Kidney (tissue), 14 donors: ENCODE measurements around the gene TMEM72. TPM values are rescaled to one million over a fixed set of nuclear protein-coding genes. Genes with fewer than 3 reads are reported as not detected.

Experiments used
- DNase-seq, 5 donors: peaks; one replicate each; pipeline ENCODE4 v3.0.0-alpha.2; 2013 to 2020
- FAIRE-seq: peaks from 2 replicates; lab custom pipeline; 2012; peaks lifted over from hg19 to GRCh38; lab: Jason Lieb, UNC
- H3K27ac ChIP-seq, 2 donors: one replicate each; pipeline ENCODE4 v1.7.0; 2013; ENCODE audit warnings: low read depth in 2 of 2, low read length in 2 of 2, inconsistent platforms in 1 of 2
- H3K27me3 ChIP-seq: one replicate; pipeline ENCODE4 v1.7.1; 2013; ENCODE audit warnings: low read length, inconsistent platforms; ENCODE audit not compliant: control insufficient read depth, insufficient read depth
- H3K36me3 ChIP-seq, 3 donors: one replicate each; pipeline versions ENCODE4 v1.7.0 to v1.7.1; 2013; ENCODE audit warnings: low read length in 3 of 3, control low read depth in 1 of 3, inconsistent platforms in 1 of 3; ENCODE audit not compliant: insufficient read depth in 3 of 3, control insufficient read depth in 2 of 3
- H3K4me1 ChIP-seq, 3 donors: one replicate each; pipeline versions ENCODE4 v1.7.0 to v1.7.1; 2013; ENCODE audit warnings: low read length in 3 of 3, inconsistent platforms in 1 of 3, low read depth in 1 of 3; ENCODE audit not compliant: control insufficient read depth in 2 of 3, insufficient read depth in 2 of 3
- H3K4me3 ChIP-seq, 3 donors: one replicate each; pipeline versions ENCODE4 v1.7.0 to v1.8.1; 2013; ENCODE audit warnings: low read length in 3 of 3, control low read depth in 1 of 3, inconsistent platforms in 1 of 3
- H3K9ac ChIP-seq, 3 donors: one replicate each; pipeline versions ENCODE4 v1.7.0 to v1.7.1; 2013; ENCODE audit warnings: low read length in 3 of 3, control low read depth in 1 of 3, inconsistent platforms in 1 of 3
- H3K9me3 ChIP-seq, 3 donors: one replicate each; pipeline versions ENCODE4 v1.7.0 to v1.7.1; 2013; ENCODE audit warnings: low read length in 3 of 3, control low read depth in 1 of 3, inconsistent platforms in 1 of 3; ENCODE audit not compliant: control insufficient read depth in 2 of 3, insufficient read depth in 1 of 3
- intact Hi-C: fragments of 100-400 bp; cut with DNase I; formaldehyde crosslinking; loops from one replicate; pipeline ENCODE4 v1.11.1; 2022
- polyA plus RNA-seq: library from polyadenylated mRNA; stranded (reverse); fragments of 350-450 nt; fragmentation: Illumina TruSeq; extraction: RNeasy Lipid Tissue Mini Kit (QIAGEN cat#74804); gene quantifications from one replicate; pipeline ENCODE4 v1.2.3, GENCODE V29; 2014; ENCODE audit warnings: low read depth, low replicate concordance; ENCODE audit not compliant: insufficient read depth
- total RNA-seq: library from RNA; stranded (reverse); fragmentation: NEBNext Ultra II Directional; extraction: Animal tissue kit (Norgen Biotek cat#: 25700); gene quantifications from one replicate; pipeline ENCODE4 v1.2.1, GENCODE V29; 2021
- TF ChIP-seq, protein P1 (sequence below): IDR thresholded peaks from 3 replicates; pipeline ENCODE4 v1.5.1; 2012; ENCODE audit warnings: mild to moderate bottlenecking, moderate library complexity, borderline replicate concordance; ENCODE audit not compliant: insufficient read depth; ENCODE audit errors: extremely low read depth
- donor health status: control.
- donor health status: control.
- donor health status: control.
- donor health status: control.
- donor health status: control.
- donor health status: DM: yes; HTN: yes; CAD: no.
- donor health status: Normal renal cell carcinoma (clear cell type).

TMEM72 gene
- total and polyA plus RNA-seq, 2 donors from 2014 or later, result 19.3 to 127 TPM

DNA sequence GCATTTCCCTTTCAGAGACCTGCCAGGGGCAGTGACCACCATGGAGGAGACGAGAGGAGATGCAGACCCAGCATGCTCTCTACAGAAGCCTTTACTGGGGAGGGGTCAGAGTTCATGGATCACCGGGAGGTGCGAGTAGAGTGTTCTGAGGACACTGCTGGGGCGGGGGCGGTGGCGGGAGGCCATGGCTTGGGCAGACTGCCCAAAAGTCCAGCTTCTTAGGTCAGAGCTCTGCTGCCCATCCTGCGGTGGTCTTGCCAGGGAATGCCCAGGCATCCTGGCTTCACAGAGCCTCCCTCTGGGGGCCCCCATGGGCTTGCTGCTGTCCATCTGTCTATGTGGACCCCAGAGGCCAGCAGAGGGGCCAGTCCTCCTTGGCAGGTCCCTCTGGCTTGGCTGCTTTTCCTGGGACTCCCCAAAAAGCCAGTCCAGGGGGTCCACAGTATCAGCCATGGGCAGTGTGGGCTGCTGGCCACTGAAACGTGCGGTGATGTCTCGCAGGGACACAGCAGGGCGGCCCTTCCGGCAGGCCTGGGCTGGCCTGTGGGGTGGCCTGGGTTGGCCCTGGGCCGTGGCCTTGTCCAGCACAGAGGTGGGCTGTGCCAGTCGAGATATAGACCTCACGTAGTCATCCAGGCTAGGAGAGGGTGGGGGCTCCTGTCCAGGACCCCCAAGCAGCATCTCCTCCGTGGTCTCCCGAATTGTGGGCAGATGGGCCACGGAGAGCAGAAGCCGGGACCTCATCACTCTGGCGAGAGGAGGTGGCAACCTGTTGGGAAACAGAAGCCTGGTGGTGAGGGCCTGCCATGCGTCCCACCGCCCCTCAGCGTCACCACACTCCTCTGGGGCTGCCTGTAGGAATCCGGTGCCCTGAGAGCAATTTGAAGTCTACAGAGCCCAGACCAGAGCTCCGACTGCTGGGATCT, 66.4 kb downstream of the TMEM72 start:
- Histone ChIP-seq H3K4me1 (peaks cover 0 to 62% (median 44%) of the 10 kb centered on the region in 3 donors), H3K27me3 (no peaks in the 10 kb centered on the region), H3K27ac (peak overlapping the region; percentile 97 to 98), H3K4me3 (peak overlapping the region; percentile 44 to 94 (median 90)), H3K9ac (peak overlapping the region in 2 of 3 donors; percentile 86 to 99), H3K36me3 (peaks cover 0 to 31% (median 0%) of the 10 kb centered on the region in 3 donors), H3K9me3 (no peaks in the 10 kb centered on the region)
- TF ChIP-seq, protein P1, sequence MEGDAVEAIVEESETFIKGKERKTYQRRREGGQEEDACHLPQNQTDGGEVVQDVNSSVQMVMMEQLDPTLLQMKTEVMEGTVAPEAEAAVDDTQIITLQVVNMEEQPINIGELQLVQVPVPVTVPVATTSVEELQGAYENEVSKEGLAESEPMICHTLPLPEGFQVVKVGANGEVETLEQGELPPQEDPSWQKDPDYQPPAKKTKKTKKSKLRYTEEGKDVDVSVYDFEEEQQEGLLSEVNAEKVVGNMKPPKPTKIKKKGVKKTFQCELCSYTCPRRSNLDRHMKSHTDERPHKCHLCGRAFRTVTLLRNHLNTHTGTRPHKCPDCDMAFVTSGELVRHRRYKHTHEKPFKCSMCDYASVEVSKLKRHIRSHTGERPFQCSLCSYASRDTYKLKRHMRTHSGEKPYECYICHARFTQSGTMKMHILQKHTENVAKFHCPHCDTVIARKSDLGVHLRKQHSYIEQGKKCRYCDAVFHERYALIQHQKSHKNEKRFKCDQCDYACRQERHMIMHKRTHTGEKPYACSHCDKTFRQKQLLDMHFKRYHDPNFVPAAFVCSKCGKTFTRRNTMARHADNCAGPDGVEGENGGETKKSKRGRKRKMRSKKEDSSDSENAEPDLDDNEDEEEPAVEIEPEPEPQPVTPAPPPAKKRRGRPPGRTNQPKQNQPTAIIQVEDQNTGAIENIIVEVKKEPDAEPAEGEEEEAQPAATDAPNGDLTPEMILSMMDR, result no peak
- peak in 2 of 5 donors; percentile 73 to 81 for DNase-seq
- intact Hi-C loops, result no loop called here
- no peak for FAIRE-seq

DNA sequence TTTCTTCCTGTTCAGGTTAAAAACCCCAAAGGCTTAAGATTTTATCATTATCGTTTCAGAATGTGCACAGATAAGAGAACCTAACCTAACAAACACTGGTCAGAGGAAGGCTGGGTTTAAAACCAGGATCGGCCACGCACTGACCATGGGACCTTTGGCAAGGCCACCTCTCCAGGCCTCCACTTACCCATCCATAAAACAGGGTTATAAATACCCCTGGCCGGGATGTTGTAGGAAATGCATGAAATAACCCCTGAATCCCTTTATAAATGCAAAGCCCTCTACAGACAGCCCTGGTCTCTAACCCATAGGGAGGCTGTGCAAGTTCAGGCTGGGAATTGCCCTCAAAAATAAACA, 67.1 kb downstream of the TMEM72 start:
- Histone ChIP-seq H3K36me3 (peaks cover 0 to 30% (median 2%) of the 10 kb centered on the region in 3 donors), H3K4me1 (peaks cover 0 to 56% (median 44%) of the 10 kb centered on the region in 3 donors), H3K9ac (peak overlapping the region; percentile 13 to 99 (median 86)), H3K9me3 (no peaks in the 10 kb centered on the region), H3K27me3 (no peaks in the 10 kb centered on the region), H3K27ac (peak overlapping the region; percentile 97 to 98), H3K4me3 (peak overlapping the region; percentile 44 to 94 (median 90))
- TF ChIP-seq, protein P1, result no peak
- DNase-seq, result no peak
- intact Hi-C loops, result no loop called here
- FAIRE-seq, result no peak

DNA sequence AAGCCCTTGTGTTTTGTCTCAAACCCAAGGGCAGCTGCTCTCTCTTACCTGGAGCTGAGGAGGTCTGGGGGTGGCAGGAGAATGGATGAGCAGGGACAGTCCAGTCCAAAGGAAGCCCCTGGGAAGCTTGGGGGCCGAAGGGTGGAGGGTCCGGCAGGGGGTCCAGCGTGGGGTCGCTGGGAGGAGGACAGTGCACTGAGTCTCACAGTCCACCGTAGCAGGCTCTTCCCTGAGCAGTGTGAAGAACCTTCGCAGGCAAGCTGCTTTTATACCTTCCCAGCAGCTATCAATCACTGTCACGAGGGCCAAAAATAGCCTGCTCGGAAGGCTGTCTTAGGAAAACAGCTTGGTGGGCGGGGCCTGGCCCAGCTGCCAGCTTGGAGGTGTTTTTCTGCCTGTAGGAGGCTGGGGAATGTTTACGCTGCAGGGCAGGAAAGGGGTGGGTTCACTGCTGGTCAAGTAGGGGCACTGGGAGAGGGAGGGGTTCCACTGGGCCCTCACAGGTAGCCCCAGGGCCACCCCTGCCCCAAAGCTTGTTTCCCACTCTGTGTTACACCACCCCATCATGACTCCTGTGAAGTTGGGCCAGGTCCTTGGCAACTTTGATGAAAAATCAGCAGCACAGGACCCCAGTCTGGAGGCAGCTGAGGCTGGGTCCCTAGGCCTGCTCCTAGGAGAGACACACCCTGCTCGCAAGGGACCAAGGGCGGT, 67.6 kb downstream of the TMEM72 start, which contains the start of gene DEPP1:
Gene DEPP1 (minus strand): TSS at position 240 of the 711 bp plus-strand sequence. CDS start 779 bp downstream, outside the sequence.
- H3K4me1 ChIP-seq, result peaks cover 0 to 53% (median 44%) of the 10 kb centered on the region in 3 donors
- peak within 1 kb of the TSS; percentile 13 to 99 (median 86) for H3K9ac ChIP-seq
- no peaks in the 10 kb centered on the region for H3K27me3 ChIP-seq
- TF ChIP-seq, protein P1, result no peak
- DNase-seq (peak; percentile 97 to 98 (median 98)), FAIRE-seq (peak; percentile 86)
- intact Hi-C loops, result no loop called here
- peak within 1 kb of the TSS; percentile 44 to 94 (median 90) for H3K4me3 ChIP-seq
- H3K36me3 ChIP-seq, result peaks cover 0 to 34% (median 2%) of the 10 kb centered on the region in 3 donors
- H3K9me3 ChIP-seq, result no peaks in the 10 kb centered on the region
- H3K27ac ChIP-seq, result peak within 1 kb of the TSS; percentile 97 to 98
